K562 (cell line): ENCODE data around the gene SLC5A11. TPM values are rescaled to one million over a fixed set of nuclear protein-coding genes. Genes with fewer than 3 reads are reported as not detected.

Source experiments
- ARID3B ChIP-seq: fragments of 250-450 bp; sonication (Bioruptor Pico); IDR thresholded peaks from 2 replicates; pipeline ENCODE4 v1.4.0; 2020; ENCODE audit warnings: borderline replicate concordance
- CAMTA2 ChIP-seq: fragments of 250-450 bp; sonication (Bioruptor Pico); conservative IDR thresholded peaks from 2 replicates; pipeline ENCODE4 v1.5.1; 2022
- ELF4 ChIP-seq: fragments of 450-650 bp; formaldehyde crosslinking; IDR thresholded peaks from 2 replicates; pipeline ENCODE4 v1.4.0; 2022; ENCODE audit warnings: missing genetic modification characterization
- EZH2 ChIP-seq: IDR thresholded peaks from 2 replicates; pipeline ENCODE4 v1.6.1; 2012; ENCODE audit warnings: low read depth, mild to moderate bottlenecking, inconsistent platforms, low read length, borderline replicate concordance
- GABPB2 ChIP-seq: fragments of 250-450 bp; sonication (Bioruptor Pico); conservative IDR thresholded peaks from 2 replicates; pipeline ENCODE4 v1.5.1; 2021; ENCODE audit warnings: mild to moderate bottlenecking
- HMG20B ChIP-seq: fragments of 250-450 bp; sonication (Bioruptor Pico); IDR thresholded peaks from 2 replicates; pipeline ENCODE4 v1.5.0; 2021; ENCODE audit warnings: mild to moderate bottlenecking
- ID3 ChIP-seq, 2 experiments: fragments of 250-450 bp in 1 of 2; fragments of 450-650 bp in 1 of 2; sonication (Bioruptor Pico) in 1 of 2; IDR thresholded peaks; 2 replicates each; pipeline versions ENCODE4 v1.6.1 to v1.8.0; 2016 to 2021; ENCODE audit warnings: mild to moderate bottlenecking in 2 of 2, moderate library complexity in 2 of 2, missing compliant biosample characterization in 1 of 2, missing genetic modification characterization in 1 of 2
- RB1 ChIP-seq: fragments of 450-650 bp; IDR thresholded peaks from 2 replicates; pipeline ENCODE4 v1.6.1; 2017; ENCODE audit warnings: low read depth, mild to moderate bottlenecking
- RBBP5 ChIP-seq: fragments of 200-600 bp; sonication (generic); IDR thresholded peaks from 2 replicates; pipeline ENCODE4 v1.6.1; 2012; ENCODE audit warnings: borderline replicate concordance, mild to moderate bottlenecking, low read length, control low read depth, inconsistent platforms; ENCODE audit not compliant: insufficient read depth, poor library complexity, severe bottlenecking
- SMAD3 ChIP-seq: fragments of 450-650 bp; formaldehyde crosslinking; conservative IDR thresholded peaks from 2 replicates; pipeline ENCODE4 v1.4.0; 2020; ENCODE audit warnings: mild to moderate bottlenecking
- SOX6 ChIP-seq: fragments of 450-650 bp; IDR thresholded peaks from 2 replicates; pipeline ENCODE4 v1.6.1; 2014; ENCODE audit warnings: mild to moderate bottlenecking
- TRIM24 ChIP-seq, 2 experiments: fragments of 450-650 bp; IDR thresholded peaks; 2 replicates each; pipeline ENCODE4 v1.6.1; 2016
- ZBTB9 ChIP-seq: fragments of 450-650 bp; formaldehyde crosslinking; IDR thresholded peaks from 2 replicates; pipeline ENCODE4 v1.4.0; 2020; ENCODE audit warnings: mild to moderate bottlenecking, moderate library complexity
- ZNF184 ChIP-seq: sonication (generic); formaldehyde crosslinking; IDR thresholded peaks from 2 replicates; pipeline ENCODE4 v1.5.0; 2020; ENCODE audit warnings: missing genetic modification reagents
- ZNF395 ChIP-seq: fragments of 200-800 bp; sonication (Bioruptor generic); IDR thresholded peaks from 2 replicates; pipeline ENCODE4 v1.6.1; 2017; ENCODE audit warnings: missing genetic modification characterization, missing compliant biosample characterization
- ZNF518B ChIP-seq: fragments of 250-450 bp; sonication (Bioruptor Pico); IDR thresholded peaks from 2 replicates; pipeline ENCODE4 v1.5.0; 2021; ENCODE audit warnings: mild to moderate bottlenecking, moderate library complexity
- polyA plus RNA-seq, 8 experiments: library from polyadenylated mRNA; depleted of rRNA in 4 of 8; stranded (reverse) in 5 of 8; unstranded in 3 of 8; fragments of >200 nt; fragmentation: Nextera tagmentation in 2 of 8; fragmentation: Illumina TruSeq in 1 of 8; extraction: Ambion mirVana in 2 of 8; extraction: Trizol in 1 of 8; gene quantifications; 2 replicates each; pipeline versions ENCODE4 v1.2.1 to v1.2.3, GENCODE V29; 2011 to 2014; ENCODE audit warnings: inconsistent platforms in 1 of 8, missing spikeins in 1 of 8
- total RNA-seq, 7 experiments: library from RNA; depleted of rRNA in 6 of 7; stranded (reverse); fragments of >200 nt in 6 of 7; fragmentation: Illumina TruSeq in 2 of 7; extraction: Trizol in 2 of 7; gene quantifications; 2 replicates each; pipeline versions ENCODE4 v1.2.1 to v1.2.3, GENCODE V29; 2011 to 2021; ENCODE audit warnings: low replicate concordance in 1 of 7

Gene SLC5A11
- total and polyA plus RNA-seq, 9 of the 15 experiments (the other 6 are each of a cell fraction or from before 2014, with no cell fraction given), result 0.04 to 0.25 (median 0.11) TPM; not detected in 3

GRCh38 chr16:24838554-24839266 lies 7.1 kb upstream of the SLC5A11 start (continued):
- no peak for TF ChIP-seq ZNF518B (CRISPR knock-in tag)
- TF ChIP-seq ARID3B, result no peak
- TF ChIP-seq HMG20B (CRISPR knock-in tag), result no peak
- TF ChIP-seq RBBP5, result peak; percentile 56
- TF ChIP-seq EZH2, result no peak
- TF ChIP-seq ZNF395 (CRISPR knock-in tag), result no peak
- no peak for TF ChIP-seq ID3 (CRISPR knock-in tag; IDR thresholded peaks at IDR 0.05)
- no peak for TF ChIP-seq ID3 (tag; IDR thresholded peaks at IDR 0.05)
- no peak for TF ChIP-seq GABPB2 (CRISPR knock-in tag)
- no peak for TF ChIP-seq CAMTA2 (CRISPR knock-in tag)
- no peak for TF ChIP-seq ZNF184 (CRISPR knock-in tag)
- no peak for TF ChIP-seq ZBTB9
- no peak for TF ChIP-seq RB1
- TF ChIP-seq SMAD3, result peak; percentile 70
- TF ChIP-seq ELF4 (CRISPR knock-in tag), result 0 out of 2 replicates have a peak, but pooled peaks have one; percentile 10
- TF ChIP-seq SOX6, result peak; percentile 99
- TF ChIP-seq TRIM24 (IDR thresholded peaks at IDR 0.05), result peak; percentile 91 to 92
